Transverse colon (tissue), 4 donors: Measurements from ENCODE around the gene DNAAF8.

Experiments used
- POLR2AphosphoS5 ChIP-seq, 3 donors: sonication (generic); formaldehyde crosslinking; IDR thresholded peaks; one replicate each; pipeline ENCODE4 v1.6.1; 2016; ENCODE audit warnings: antibody characterized with exemption in 3 of 3
- TF ChIP-seq, protein P1 (sequence below), 5 experiments: fragments of 200-600 bp in 3 of 5; fragments of 450-650 bp in 2 of 5; sonication (generic) in 3 of 5; IDR thresholded peaks; 1 replicate in 2 of 5; 2 replicates in 3 of 5; pipeline ENCODE4 v1.5.1; 2016 to 2017; ENCODE audit warnings: antibody characterized with exemption in 5 of 5, inconsistent platforms in 3 of 5, mild to moderate bottlenecking in 2 of 5, moderate library complexity in 1 of 5

DNA sequence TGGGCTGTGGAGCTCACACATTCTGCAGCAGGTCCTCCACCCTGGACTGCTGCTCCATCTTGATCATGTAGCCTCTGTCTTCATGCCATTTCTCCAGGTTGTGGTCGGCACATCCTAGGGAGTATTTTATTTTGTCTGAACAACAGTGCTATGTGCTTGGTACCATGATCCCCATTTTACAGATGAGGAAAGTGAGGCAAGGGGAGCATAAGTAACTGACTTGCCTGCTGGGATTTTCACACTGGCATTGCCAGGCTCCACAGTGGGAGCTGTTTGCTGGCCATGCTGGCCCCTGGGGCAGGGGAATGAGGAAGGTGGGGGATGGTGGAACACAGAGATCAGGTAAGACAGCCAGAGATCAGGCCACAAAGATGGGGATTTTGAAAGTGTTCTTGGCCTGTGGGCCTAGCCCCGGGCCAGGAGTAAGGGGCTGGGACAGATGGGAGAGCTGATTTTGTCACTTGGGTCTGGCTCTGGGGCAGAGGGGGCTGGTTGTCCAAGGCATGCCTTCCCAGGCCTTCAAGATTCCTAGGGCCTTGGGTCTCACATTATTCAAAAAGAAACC lies 41.9 kb downstream of the DNAAF8 start:
- TF ChIP-seq, protein P1, sequence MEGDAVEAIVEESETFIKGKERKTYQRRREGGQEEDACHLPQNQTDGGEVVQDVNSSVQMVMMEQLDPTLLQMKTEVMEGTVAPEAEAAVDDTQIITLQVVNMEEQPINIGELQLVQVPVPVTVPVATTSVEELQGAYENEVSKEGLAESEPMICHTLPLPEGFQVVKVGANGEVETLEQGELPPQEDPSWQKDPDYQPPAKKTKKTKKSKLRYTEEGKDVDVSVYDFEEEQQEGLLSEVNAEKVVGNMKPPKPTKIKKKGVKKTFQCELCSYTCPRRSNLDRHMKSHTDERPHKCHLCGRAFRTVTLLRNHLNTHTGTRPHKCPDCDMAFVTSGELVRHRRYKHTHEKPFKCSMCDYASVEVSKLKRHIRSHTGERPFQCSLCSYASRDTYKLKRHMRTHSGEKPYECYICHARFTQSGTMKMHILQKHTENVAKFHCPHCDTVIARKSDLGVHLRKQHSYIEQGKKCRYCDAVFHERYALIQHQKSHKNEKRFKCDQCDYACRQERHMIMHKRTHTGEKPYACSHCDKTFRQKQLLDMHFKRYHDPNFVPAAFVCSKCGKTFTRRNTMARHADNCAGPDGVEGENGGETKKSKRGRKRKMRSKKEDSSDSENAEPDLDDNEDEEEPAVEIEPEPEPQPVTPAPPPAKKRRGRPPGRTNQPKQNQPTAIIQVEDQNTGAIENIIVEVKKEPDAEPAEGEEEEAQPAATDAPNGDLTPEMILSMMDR (IDR thresholded peaks at IDR 0.05): no peak
- TF ChIP-seq POLR2AphosphoS5 (IDR thresholded peaks at IDR 0.05): no peak
